ENCODE results near the gene FILIP1L. TPM values are rescaled to one million over a fixed set of nuclear protein-coding genes. Genes with fewer than 3 reads are reported as not detected.

Gene FILIP1L
- polyA plus RNA-seq, 3 donors: 0.13 to 0.40 (median 0.25) TPM

DNA sequence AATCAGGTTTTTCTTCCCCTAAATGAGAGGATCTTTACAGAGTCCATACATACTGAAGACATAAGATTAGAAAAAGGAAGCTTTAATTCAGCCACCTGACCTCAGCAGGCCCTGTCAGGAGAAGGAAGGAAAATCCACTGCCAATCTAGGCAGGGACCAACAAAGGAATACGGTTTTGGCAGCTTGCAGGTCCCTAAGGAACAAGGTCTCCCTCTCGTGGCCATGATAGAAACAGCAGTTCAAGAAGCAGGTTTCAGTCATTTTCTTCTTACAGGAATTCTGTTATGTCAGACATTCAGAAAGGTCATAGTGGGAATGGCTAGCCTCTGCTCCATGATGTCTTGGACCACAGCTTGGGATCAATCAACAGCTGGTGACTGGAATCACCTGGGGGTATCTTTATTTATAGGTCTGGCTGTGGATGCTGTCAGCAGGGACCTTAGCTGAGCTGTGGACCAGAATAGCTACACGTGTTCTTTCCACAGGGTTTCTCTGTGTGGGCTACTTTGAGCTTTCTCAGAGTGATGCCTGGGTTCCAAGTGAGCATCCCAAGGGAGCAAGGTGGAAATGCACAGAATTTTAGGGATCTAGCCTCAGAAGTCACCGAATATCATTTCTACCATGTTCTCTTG lies 306.0 kb downstream of the FILIP1L start:
- H2AFZ ChIP-seq (ENCODE audit: insufficient read depth, low read depth, low read length, poor library complexity, severe bottlenecking): peak overlapping the region; percentile 10
- TF ChIP-seq, protein P1, sequence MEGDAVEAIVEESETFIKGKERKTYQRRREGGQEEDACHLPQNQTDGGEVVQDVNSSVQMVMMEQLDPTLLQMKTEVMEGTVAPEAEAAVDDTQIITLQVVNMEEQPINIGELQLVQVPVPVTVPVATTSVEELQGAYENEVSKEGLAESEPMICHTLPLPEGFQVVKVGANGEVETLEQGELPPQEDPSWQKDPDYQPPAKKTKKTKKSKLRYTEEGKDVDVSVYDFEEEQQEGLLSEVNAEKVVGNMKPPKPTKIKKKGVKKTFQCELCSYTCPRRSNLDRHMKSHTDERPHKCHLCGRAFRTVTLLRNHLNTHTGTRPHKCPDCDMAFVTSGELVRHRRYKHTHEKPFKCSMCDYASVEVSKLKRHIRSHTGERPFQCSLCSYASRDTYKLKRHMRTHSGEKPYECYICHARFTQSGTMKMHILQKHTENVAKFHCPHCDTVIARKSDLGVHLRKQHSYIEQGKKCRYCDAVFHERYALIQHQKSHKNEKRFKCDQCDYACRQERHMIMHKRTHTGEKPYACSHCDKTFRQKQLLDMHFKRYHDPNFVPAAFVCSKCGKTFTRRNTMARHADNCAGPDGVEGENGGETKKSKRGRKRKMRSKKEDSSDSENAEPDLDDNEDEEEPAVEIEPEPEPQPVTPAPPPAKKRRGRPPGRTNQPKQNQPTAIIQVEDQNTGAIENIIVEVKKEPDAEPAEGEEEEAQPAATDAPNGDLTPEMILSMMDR (IDR thresholded peaks at IDR 0.05): peak; percentile 83
- 53% methylated on average over 3 of the region's 4 CpGs for WGBS (ENCODE audit: insufficient coverage)
- H3K9ac ChIP-seq (ENCODE audit: insufficient read depth, low read length, poor library complexity, severe bottlenecking): no peak overlapping the region
- H3K4me3 ChIP-seq (replicated peaks in 1 of 3; ENCODE audit: low read depth in 2 of 3, low read length in 3 of 3): no peak overlapping the region
- H3K27me3 Mint-ChIP-seq (ENCODE audit: low read depth in 3 of 3): peaks cover 0 to 3% (median 1%) of the 10 kb centered on the region in 3 donors
- peaks cover 1% of the 10 kb centered on the region for H3K4me1 Mint-ChIP-seq
- no peaks in the 10 kb centered on the region for H3K27me3 ChIP-seq (ENCODE audit: control insufficient read depth in 2 of 2, insufficient read depth in 2 of 2, low read length in 2 of 2)
- no peaks in the 10 kb centered on the region for H4K20me1 ChIP-seq (ENCODE audit: insufficient read depth, low read length)
- H3K79me2 ChIP-seq (ENCODE audit: insufficient read depth, low read length): no peaks in the 10 kb centered on the region
- H3K36me3 Mint-ChIP-seq: no peaks in the 10 kb centered on the region
- peaks cover 10 to 15% of the 10 kb centered on the region in 2 donors for H3K9me3 ChIP-seq (replicated peaks in 1 of 2; ENCODE audit: control insufficient read depth in 1 of 2, insufficient read depth in 1 of 2, low read length in 2 of 2)
- intact Hi-C loops (cut with micrococcal nuclease): loop anchor here in 1 of 2 donors (5.0 kb wide), 1 partner anchor 1236 kb away; no protein-coding TSS in a partner anchor
- no peaks in the 10 kb centered on the region for H3K4me1 ChIP-seq (ENCODE audit: control insufficient read depth in 1 of 2, insufficient read depth in 2 of 2, low read length in 2 of 2)
- H3K9me3 Mint-ChIP-seq: peaks cover 8 to 20% (median 17%) of the 10 kb centered on the region in 7 donors
- no peaks in the 10 kb centered on the region for H3K36me3 ChIP-seq (replicated peaks in 1 of 2; ENCODE audit: control insufficient read depth in 1 of 2, insufficient read depth in 2 of 2, low read length in 2 of 2)
- H3K4me3 Mint-ChIP-seq: no peak overlapping the region
- peak; percentile 24 to 60 (median 45) for DNase-seq
- H3K27ac ChIP-seq (ENCODE audit: low read depth in 1 of 2, low read length in 2 of 2): no peak overlapping the region
- no peak overlapping the region for H3K27ac Mint-ChIP-seq
- no peak overlapping the region for H3K4me2 ChIP-seq (replicated peaks; ENCODE audit: extremely low read depth, low read length, poor library complexity, severe bottlenecking)

DNA sequence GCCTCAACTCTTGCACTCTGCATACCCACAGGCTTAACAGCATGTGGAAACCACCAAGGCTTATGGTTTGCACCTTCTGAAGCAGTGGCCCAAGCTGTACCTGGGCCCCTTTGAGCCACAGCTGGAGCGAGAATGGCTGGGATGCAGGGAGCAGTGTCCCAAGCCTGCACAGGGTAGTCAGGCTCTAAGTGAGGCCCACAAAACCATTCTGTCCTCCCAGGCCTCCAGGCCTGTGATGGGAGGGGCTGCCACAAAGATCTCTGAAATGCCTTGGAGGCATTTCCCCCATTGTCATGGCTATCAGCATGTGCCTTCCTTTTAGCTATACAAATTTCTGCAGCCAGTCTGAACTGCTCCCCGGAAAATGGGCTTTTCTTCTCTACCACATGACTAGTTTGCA lies 309.1 kb downstream of the FILIP1L start:
- TF ChIP-seq, protein P1 (IDR thresholded peaks at IDR 0.05): no peak
- H3K27ac Mint-ChIP-seq: no peak overlapping the region
- no peaks in the 10 kb centered on the region for H3K36me3 ChIP-seq (replicated peaks in 1 of 2; ENCODE audit: control insufficient read depth in 1 of 2, insufficient read depth in 2 of 2, low read length in 2 of 2)

More for the DNA sequence above, 309.1 kb downstream of the FILIP1L start:
- no peak overlapping the region for H3K9ac ChIP-seq (ENCODE audit: insufficient read depth, low read length, poor library complexity, severe bottlenecking)
- Mint-ChIP-seq H3K27me3 (ENCODE audit: low read depth in 3 of 3) (peaks cover 0 to 3% (median 0%) of the 10 kb centered on the region in 3 donors), H3K9me3 (peaks cover 8 to 22% (median 17%) of the 10 kb centered on the region in 7 donors), H3K36me3 (no peaks in the 10 kb centered on the region), H3K4me1 (peaks cover 1% of the 10 kb centered on the region), H3K4me3 (no peak overlapping the region)
- H3K4me3 ChIP-seq (replicated peaks in 1 of 3; ENCODE audit: low read depth in 2 of 3, low read length in 3 of 3): no peak overlapping the region
- no peaks in the 10 kb centered on the region for H4K20me1 ChIP-seq (ENCODE audit: insufficient read depth, low read length)
- no peaks in the 10 kb centered on the region for H3K79me2 ChIP-seq (ENCODE audit: insufficient read depth, low read length)
- no peaks in the 10 kb centered on the region for H3K4me1 ChIP-seq (ENCODE audit: control insufficient read depth in 1 of 2, insufficient read depth in 2 of 2, low read length in 2 of 2)
- WGBS (ENCODE audit: insufficient coverage): 89% methylated on average over 1 of the region's 2 CpGs
- intact Hi-C loops (cut with micrococcal nuclease): loop anchor here in 1 of 2 donors (5.0 kb wide), 1 partner anchor 1233 kb away; no protein-coding TSS in a partner anchor
- DNase-seq: no peak
- no peaks in the 10 kb centered on the region for H3K27me3 ChIP-seq (ENCODE audit: control insufficient read depth in 2 of 2, insufficient read depth in 2 of 2, low read length in 2 of 2)
- H2AFZ ChIP-seq (ENCODE audit: insufficient read depth, low read depth, low read length, poor library complexity, severe bottlenecking): no peak overlapping the region
- H3K9me3 ChIP-seq (replicated peaks in 1 of 2; ENCODE audit: control insufficient read depth in 1 of 2, insufficient read depth in 1 of 2, low read length in 2 of 2): peaks cover 10 to 15% of the 10 kb centered on the region in 2 donors
- H3K4me2 ChIP-seq (replicated peaks; ENCODE audit: extremely low read depth, low read length, poor library complexity, severe bottlenecking): no peak overlapping the region
- no peak overlapping the region for H3K27ac ChIP-seq (ENCODE audit: low read depth in 1 of 2, low read length in 2 of 2)

Measured in CD14-positive monocyte (primary cell).